Measurements from ENCODE around the gene ITGA2B. TPM values are rescaled to one million over a fixed set of nuclear protein-coding genes. Genes with fewer than 3 reads are reported as not detected.
A peak's percentile ranks its signal among the peaks of the same experiment; 100 is the strongest.

Gene ITGA2B
- total and polyA plus RNA-seq, 2 of the 13 experiments (the other 11 are each of a cell fraction or from before 2014, with no cell fraction given), result 0.38 to 1.1 TPM

GRCh38 chr17:44369414-44370023 lies 19.9 kb downstream of the ITGA2B start (continued):
- TF ChIP-seq ARID4A (CRISPR knock-in tag; IDR thresholded peaks at IDR 0.05; ENCODE audit: borderline replicate concordance) (peak; percentile 46; the same call in 1 of the 2 replicates), GMEB1 (CRISPR knock-in tag; IDR thresholded peaks at IDR 0.05; ENCODE audit: borderline replicate concordance) (peak; percentile 54; the same call in 1 of the 2 replicates), ZFP1 (CRISPR knock-in tag; IDR thresholded peaks at IDR 0.05) (0 out of 2 replicates have a peak, but pooled peaks have one; percentile 10), ZFP91 (CRISPR knock-in tag; IDR thresholded peaks at IDR 0.05; ENCODE audit: borderline replicate concordance) (peak; percentile 69), AHDC1 (CRISPR knock-in tag; IDR thresholded peaks at IDR 0.05; ENCODE audit: borderline replicate concordance) (peak; percentile 73; the same call in 1 of the 2 replicates), FOXA3 (CRISPR knock-in tag; IDR thresholded peaks at IDR 0.05) (peak; percentile 78), SOX5 (CRISPR knock-in tag; IDR thresholded peaks at IDR 0.05; ENCODE audit: borderline replicate concordance) (peak; percentile 77; the same call in 1 of the 2 replicates), PHF21A (CRISPR knock-in tag; IDR thresholded peaks at IDR 0.05) (peak; percentile 74; the same call in 1 of the 2 replicates), ARNT2 (CRISPR knock-in tag; IDR thresholded peaks at IDR 0.05; ENCODE audit: low read depth) (0 out of 2 replicates have a peak, but pooled peaks have one; percentile 47), ZNF644 (CRISPR knock-in tag; IDR thresholded peaks at IDR 0.05; ENCODE audit: low read depth) (0 out of 2 replicates have a peak, but pooled peaks have one; percentile 14), RFXAP (CRISPR knock-in tag; IDR thresholded peaks at IDR 0.05; ENCODE audit: borderline replicate concordance) (peak; percentile 96), FUBP1 (CRISPR knock-in tag; IDR thresholded peaks at IDR 0.05; ENCODE audit: borderline replicate concordance) (0 out of 2 replicates have a peak, but pooled peaks have one; percentile 33)
